Hepatocyte (in vitro differentiated cells): ENCODE results near the gene PRAMEF5. TPM values are rescaled to one million over a fixed set of nuclear protein-coding genes. Genes with fewer than 3 reads are reported as not detected.
"Not testable (repeated sequence)": the region's sequence is repeated elsewhere in the genome, so short reads cannot be mapped to it uniquely, and the experiment has no call there.

Experiments
- DNase-seq: peaks from one replicate; pipeline ENCODE4 v3.0.0-alpha.2; 2016; ENCODE audit warnings: low spot score
- H2AFZ ChIP-seq: fragments of 200-600 bp; sonication (generic); 2 replicates; pipeline ENCODE4 v1.6.0; 2016; ENCODE audit warnings: antibody characterized with exemption, mild to moderate bottlenecking
- H3K27ac ChIP-seq: fragments of 200-600 bp; sonication (generic); 2 replicates; pipeline ENCODE4 v1.5.1; 2016; ENCODE audit warnings: mild to moderate bottlenecking
- H3K27me3 ChIP-seq: fragments of 200-600 bp; sonication (generic); 2 replicates; pipeline ENCODE4 v1.6.1; 2016
- H3K36me3 ChIP-seq: fragments of 200-600 bp; sonication (generic); replicated peaks from 2 replicates; pipeline ENCODE4 v1.5.1; 2016; ENCODE audit warnings: low read depth; ENCODE audit not compliant: insufficient read depth
- H3K4me1 ChIP-seq: fragments of 200-600 bp; sonication (generic); 2 replicates; pipeline ENCODE4 v1.5.1; 2016; ENCODE audit warnings: mild to moderate bottlenecking, moderate library complexity; ENCODE audit not compliant: insufficient read depth
- H3K4me2 ChIP-seq: fragments of 200-600 bp; sonication (generic); 2 replicates; pipeline ENCODE4 v1.6.0; 2016
- H3K4me3 ChIP-seq: fragments of 200-600 bp; sonication (generic); 2 replicates; pipeline ENCODE4 v1.5.1; 2016; ENCODE audit warnings: mild to moderate bottlenecking
- H3K79me2 ChIP-seq: fragments of 200-600 bp; sonication (generic); 2 replicates; pipeline ENCODE4 v1.6.0; 2017; ENCODE audit warnings: mild to moderate bottlenecking
- H3K9me2 ChIP-seq: fragments of 200-600 bp; sonication (generic); replicated peaks from 2 replicates; pipeline ENCODE4 v1.6.0; 2017; ENCODE audit warnings: mild to moderate bottlenecking; ENCODE audit not compliant: insufficient read depth
- H3K9me3 ChIP-seq: fragments of 200-600 bp; sonication (generic); 2 replicates; pipeline ENCODE4 v1.5.1; 2016; ENCODE audit warnings: low read depth, mild to moderate bottlenecking
- H4K20me1 ChIP-seq: fragments of 200-600 bp; sonication (generic); 2 replicates; pipeline ENCODE4 v1.6.0; 2016; ENCODE audit warnings: mild to moderate bottlenecking; ENCODE audit not compliant: insufficient read depth, poor library complexity, severe bottlenecking
- WGBS: methylation state at CpG from one replicate; pipeline ENCODE4 v1.1.6; 2016; ENCODE audit warnings: low lambda C conversion rate; ENCODE audit errors: missing lambda C conversion rate; 5-methylcytosine and 5-hydroxymethylcytosine counted together
- polyA plus RNA-seq: library from polyadenylated mRNA; unstranded; fragments of >200 nt; fragmentation: Nextera tagmentation; extraction: Ambion mirVana; gene quantifications from 2 replicates; pipeline ENCODE4 v1.2.1, GENCODE V29; 2016
- total RNA-seq: library from RNA; depleted of rRNA; stranded (reverse); fragments of >200 nt; gene quantifications from 2 replicates; pipeline ENCODE4 v1.2.3, GENCODE V29; 2014

The PRAMEF5 gene
- total and polyA plus RNA-seq, 2 experiments from 2014 or later = not detected

DNA sequence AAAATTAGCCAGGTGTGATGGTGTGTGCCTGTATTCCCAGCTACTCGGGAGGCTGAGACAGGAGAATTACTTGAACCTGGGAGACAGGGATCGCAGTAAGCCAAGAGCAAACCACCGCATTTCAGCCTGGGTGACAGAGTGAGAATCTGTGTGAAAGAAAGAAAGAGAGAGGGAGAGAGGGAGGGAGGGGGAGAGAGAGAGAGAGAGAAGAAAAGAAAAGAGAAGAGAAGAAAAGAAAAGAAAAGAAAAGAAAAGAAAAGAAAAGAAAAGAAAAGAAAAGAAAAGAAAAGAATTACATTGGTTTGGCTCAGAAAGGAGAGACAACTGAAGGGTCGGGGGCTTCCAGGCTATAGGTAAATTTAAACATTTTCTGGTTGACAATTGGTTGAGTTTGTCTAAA lies 14.4 kb upstream of the PRAMEF5 start:
- H2AFZ ChIP-seq, H3K79me2 ChIP-seq, H4K20me1 ChIP-seq, H3K36me3 ChIP-seq, H3K27me3 ChIP-seq, H3K4me2 ChIP-seq, H3K27ac ChIP-seq, H3K4me3 ChIP-seq, DNase-seq, H3K9me2 ChIP-seq, H3K9me3 ChIP-seq, H3K4me1 ChIP-seq: not testable (repeated sequence)
- 77% methylated on average over 4 of the region's 4 CpGs for WGBS

DNA sequence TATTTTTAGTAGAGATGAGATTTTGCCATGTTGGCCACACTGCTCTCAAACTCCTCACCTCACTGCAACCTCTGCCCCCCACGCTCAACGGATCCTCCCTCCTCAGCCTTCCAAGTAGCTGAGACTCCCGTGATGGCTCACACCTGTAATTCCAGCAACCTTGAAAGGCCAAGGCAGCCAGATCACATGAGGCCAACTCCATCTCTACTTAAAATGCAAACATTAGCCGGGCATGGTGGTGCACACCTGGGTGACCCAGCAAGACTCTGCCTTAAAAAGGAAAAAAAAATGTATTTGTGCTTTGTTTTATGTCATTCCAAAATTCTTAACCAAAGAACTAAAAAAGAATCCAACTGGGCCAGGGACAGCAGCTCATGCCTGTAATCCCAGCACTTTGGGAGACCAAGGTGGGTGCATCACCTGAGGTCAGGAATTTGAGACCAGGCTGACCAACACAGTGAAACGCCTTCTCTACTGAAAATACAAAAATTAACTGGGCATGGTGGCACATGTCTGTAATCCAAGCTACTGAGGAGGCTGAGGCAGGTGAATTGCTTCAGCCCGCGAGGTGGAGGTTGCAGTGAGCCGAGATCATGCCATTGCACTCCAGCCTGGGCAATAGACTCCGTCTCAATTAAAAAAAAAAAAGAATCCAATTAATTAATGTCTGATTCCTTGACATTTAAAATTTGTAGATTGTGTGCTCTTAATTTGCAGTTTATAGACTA lies 10.3 kb upstream of the PRAMEF5 start:
- 71% methylated on average over 9 of the region's 9 CpGs for whole genome bisulfite sequencing
- H4K20me1 ChIP-seq, H3K9me2 ChIP-seq, H3K9me3 ChIP-seq, H3K4me1 ChIP-seq, H3K27ac ChIP-seq, H3K36me3 ChIP-seq, H3K27me3 ChIP-seq, H2AFZ ChIP-seq, DNase-seq, H3K4me2 ChIP-seq, H3K4me3 ChIP-seq, H3K79me2 ChIP-seq: not testable (repeated sequence)

DNA sequence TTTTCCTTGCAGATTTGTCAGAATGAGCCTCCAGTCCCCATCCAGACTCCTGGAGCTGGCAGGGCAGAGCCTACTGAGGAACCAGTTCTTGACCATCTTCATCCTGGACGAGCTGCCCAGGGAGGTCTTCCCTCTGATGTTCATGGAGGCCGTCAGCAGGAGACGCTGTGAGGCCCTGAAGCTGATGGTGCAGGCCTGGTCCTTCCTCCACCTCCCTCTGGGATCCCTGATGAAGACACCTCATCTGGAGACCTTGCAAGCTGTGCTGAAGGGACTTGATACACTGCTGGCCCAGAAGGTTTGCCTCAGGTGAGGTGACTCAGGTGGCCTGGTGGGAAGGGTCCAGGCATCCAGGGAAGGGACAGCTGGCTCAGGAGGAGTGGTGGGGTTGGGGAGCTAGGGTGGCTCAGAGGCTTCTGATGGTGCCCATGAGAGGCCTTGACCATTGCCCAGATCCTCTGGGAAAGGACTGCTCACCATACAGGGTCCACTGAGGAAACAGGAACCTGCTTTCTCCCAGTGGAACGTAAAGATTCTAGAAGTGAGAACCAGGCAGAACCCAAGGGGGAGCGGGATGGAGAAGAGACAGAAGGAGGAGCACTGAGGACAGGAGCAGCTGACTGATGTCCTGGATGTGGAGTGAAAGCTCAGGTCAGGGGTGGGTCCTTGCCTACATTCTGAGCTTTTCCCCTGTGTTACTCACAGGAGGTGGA lies 8.0 kb upstream of the PRAMEF5 start:
- not testable (repeated sequence) for H2AFZ ChIP-seq, H3K9me2 ChIP-seq, H3K79me2 ChIP-seq, H3K9me3 ChIP-seq, H3K4me3 ChIP-seq, H3K27ac ChIP-seq, DNase-seq, H3K4me1 ChIP-seq, H3K27me3 ChIP-seq, H4K20me1 ChIP-seq, H3K36me3 ChIP-seq, H3K4me2 ChIP-seq
- WGBS = 57% methylated on average over 5 of the region's 5 CpGs

DNA sequence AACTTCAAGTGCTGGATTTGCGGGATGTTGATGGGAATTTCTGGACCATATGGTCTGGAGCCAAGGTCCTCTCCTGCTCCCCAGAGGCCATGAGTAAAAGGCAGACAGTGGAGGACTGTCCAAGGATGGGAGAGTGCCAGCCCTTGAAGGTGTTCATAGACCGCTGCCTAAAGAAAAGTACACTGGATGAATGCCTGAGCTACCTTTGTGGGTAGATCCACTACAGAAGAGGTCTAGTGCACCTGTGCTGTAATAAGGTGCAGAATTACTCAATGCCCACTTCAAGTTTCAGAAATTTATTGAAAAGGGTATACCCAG lies 7.5 kb upstream of the PRAMEF5 start:
- H2AFZ ChIP-seq = not testable (repeated sequence)

DNA sequence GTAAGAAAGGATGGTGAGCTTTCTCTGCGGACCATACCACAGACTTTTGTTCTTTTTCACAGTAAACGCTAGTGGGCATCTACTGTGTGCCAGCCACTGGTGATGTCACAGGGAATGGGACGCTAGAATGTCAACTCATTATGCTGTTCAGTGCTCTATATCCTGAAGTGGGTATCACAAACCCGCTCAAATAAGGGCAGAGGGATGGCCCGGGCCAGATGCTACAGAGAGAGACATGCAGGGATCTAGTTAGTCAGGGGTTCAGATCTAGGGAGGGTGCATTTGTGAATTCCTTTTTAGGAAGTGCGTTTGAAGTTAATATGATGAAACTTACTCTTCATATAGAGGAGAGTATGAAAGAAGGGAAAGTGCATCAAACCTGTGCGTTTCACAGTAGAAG lies 6.9 kb upstream of the PRAMEF5 start:
- H3K9me2 ChIP-seq, H2AFZ ChIP-seq, H3K36me3 ChIP-seq, H4K20me1 ChIP-seq, DNase-seq, H3K27me3 ChIP-seq, H3K4me3 ChIP-seq, H3K4me1 ChIP-seq, H3K9me3 ChIP-seq, H3K4me2 ChIP-seq, H3K79me2 ChIP-seq, H3K27ac ChIP-seq: not testable (repeated sequence)
- 48% methylated on average over 7 of the region's 7 CpGs for whole genome bisulfite sequencing

More for the DNA sequence above, 7.5 kb upstream of the PRAMEF5 start:
- not testable (repeated sequence) for H3K9me3 ChIP-seq, DNase-seq, H3K4me3 ChIP-seq, H3K4me1 ChIP-seq, H3K27me3 ChIP-seq, H4K20me1 ChIP-seq, H3K79me2 ChIP-seq, H3K27ac ChIP-seq, H3K36me3 ChIP-seq, H3K9me2 ChIP-seq, H3K4me2 ChIP-seq
- 65% methylated on average over 2 of the region's 2 CpGs for WGBS

DNA sequence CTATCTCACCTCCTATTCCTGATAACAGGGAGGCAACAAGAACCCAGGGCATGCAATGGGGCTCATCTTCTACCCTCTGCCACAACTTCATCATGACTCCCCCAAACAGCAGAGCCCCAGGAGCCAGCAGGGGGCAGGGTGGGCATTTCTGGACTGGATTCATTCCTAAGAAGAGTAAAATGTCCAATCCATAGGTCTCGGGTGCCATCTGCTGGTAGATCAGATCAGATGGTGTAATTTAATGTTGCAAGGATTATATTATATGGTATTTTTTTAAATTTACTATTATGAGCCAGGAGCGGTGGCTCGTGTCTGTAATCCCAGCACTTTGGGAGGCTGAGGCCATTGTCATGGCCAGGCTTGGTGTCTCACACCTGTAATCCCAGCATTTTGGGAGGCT lies 11.1 kb downstream of the PRAMEF5 start:
- H3K36me3 ChIP-seq = not testable (repeated sequence)
- 95% methylated on average over 2 of the region's 3 CpGs for WGBS

DNA sequence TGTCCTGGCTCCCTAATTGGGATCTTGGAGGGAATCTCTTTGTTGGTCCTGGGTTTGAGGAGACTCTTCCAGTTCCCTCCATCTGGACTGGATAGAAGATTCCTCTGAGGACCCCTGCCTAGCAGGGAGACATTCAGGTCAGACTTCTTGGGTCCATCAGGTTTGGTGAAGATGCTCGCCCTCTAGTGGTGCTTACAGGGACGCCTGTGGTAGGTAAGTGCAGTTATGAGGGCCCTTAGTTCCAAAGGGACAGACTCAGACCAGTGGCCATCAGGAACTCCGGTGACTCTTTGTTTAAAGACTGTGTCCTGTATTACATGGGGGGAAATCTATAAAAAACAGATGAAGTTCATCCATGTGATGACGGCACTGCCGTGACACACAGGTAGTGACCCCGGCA lies 23.0 kb downstream of the PRAMEF5 start:
- H3K4me2 ChIP-seq, H3K79me2 ChIP-seq, H3K27ac ChIP-seq, H3K4me1 ChIP-seq, H3K36me3 ChIP-seq, H3K27me3 ChIP-seq, H3K4me3 ChIP-seq, H4K20me1 ChIP-seq, H3K9me3 ChIP-seq, H3K9me2 ChIP-seq, DNase-seq, H2AFZ ChIP-seq: not testable (repeated sequence)
- 59% methylated on average over 5 of the region's 6 CpGs for WGBS

More for the DNA sequence above, 11.1 kb downstream of the PRAMEF5 start:
- not testable (repeated sequence) for H4K20me1 ChIP-seq, H3K4me1 ChIP-seq, H2AFZ ChIP-seq, H3K4me2 ChIP-seq, H3K27me3 ChIP-seq, H3K27ac ChIP-seq, H3K9me3 ChIP-seq, H3K79me2 ChIP-seq, H3K9me2 ChIP-seq, DNase-seq, H3K4me3 ChIP-seq

DNA sequence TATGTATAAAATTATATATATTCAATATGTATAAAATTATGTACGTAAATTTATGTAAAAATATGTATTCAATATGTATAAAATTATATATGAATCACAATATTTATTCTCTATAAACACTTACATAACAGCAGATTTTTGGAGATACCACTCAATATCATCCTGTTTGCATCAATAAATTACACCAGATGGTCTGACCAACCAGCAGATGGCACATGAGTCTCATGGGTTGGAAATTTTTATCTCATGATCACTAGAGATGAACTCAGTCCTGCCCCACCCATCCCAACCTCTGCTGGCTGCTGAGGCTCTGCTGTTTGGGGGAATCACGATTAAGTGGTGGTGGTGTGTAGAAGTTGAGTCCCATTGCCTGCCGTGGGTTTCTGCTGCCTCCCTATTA lies 25.6 kb downstream of the PRAMEF5 start:
- not testable (repeated sequence) for H3K9me2 ChIP-seq, H3K36me3 ChIP-seq, H2AFZ ChIP-seq

DNA sequence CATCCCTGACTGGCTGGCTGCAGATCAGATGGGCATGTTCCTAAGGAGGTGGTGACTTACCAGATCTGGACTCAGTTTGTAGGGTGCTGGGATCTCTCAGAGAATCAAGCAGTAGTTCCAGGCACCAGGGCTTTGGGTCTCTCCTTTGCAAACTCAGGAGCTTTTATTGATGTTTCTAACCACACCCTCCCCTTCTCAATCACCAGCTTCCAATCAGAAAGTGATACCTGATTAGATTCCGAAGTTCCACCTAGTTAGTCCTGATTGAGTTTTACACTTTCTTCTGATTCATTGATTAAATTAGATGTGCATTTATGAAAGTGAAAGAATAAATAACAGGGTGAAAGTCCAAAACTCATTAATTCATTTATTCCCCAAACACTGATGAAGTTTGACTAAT lies 31.0 kb downstream of the PRAMEF5 start, which contains the start of gene PRAMEF8:
TSS of gene PRAMEF8 (minus strand) at position 101 of the 400 bp plus-strand sequence. CDS start 1,046 bp downstream, outside the sequence.
- H3K4me1 ChIP-seq, DNase-seq, H2AFZ ChIP-seq, H3K36me3 ChIP-seq, H3K9me3 ChIP-seq, H3K79me2 ChIP-seq, H3K4me2 ChIP-seq, H3K9me2 ChIP-seq, H3K27ac ChIP-seq, H4K20me1 ChIP-seq, H3K4me3 ChIP-seq, H3K27me3 ChIP-seq: not testable (repeated sequence)
- no CpG with 5 or more reads among the region's 1 CpG for WGBS

More for the DNA sequence above, 25.6 kb downstream of the PRAMEF5 start:
- H4K20me1 ChIP-seq, DNase-seq, H3K4me1 ChIP-seq, H3K4me3 ChIP-seq, H3K9me3 ChIP-seq, H3K27ac ChIP-seq, H3K27me3 ChIP-seq, H3K79me2 ChIP-seq, H3K4me2 ChIP-seq: not testable (repeated sequence)
- WGBS = 82% methylated on average over 3 of the region's 3 CpGs
